HG02610 (cell line): ENCODE results near the gene TMEM222.

Source experiments
- ATAC-seq: cut with Tn5 transposase; IDR thresholded peaks from one replicate; pipeline ENCODE4 v1.9.1; 2021; ENCODE audit warnings: mild to moderate bottlenecking, moderate library complexity; ENCODE audit not compliant: unreplicated experiment

Gene TMEM222

DNA sequence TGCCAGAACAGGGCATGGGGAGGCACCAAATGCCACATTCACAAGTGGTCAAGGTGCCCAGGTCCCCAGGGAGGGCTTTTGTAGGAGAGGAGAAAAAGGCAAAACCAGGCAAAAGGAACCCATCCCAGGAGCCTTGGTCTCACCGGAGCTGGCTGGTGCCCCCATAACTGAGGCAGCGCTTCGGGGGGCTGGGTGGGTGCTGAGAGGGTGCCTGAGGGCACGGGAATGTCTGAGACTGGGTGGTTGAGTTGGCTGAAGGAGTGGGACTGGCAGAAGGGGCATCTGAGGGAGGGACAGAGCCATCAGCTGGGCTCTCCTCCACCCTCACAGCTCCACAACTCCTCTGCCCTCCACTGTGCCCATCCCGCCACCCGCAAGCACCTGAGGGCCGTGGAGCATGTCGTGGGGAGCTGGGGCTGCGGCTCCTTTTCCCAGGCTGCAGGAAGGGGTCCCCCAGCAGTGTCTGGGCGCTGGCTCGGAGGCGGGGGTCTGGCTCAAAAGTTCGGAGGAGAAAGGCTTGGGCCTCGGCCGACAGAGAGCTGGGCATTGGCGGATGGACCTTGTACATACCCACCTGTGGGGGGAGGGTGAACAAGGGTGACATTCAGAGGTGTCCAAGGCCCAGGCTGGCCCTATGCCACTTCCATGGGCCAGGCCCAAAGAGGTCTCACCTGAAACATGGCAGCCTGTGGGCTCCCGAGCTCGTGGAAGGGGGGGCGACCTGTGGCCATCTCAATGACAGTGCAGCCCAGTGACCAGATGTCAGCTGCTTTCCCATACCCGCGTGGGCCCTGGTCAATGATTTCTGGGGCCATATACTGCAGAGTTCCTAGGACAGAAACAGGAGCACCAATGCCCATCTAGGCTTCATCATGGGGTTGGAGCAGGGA is 36.3 kb downstream of the TMEM222 start:
- ATAC-seq: no peak

DNA sequence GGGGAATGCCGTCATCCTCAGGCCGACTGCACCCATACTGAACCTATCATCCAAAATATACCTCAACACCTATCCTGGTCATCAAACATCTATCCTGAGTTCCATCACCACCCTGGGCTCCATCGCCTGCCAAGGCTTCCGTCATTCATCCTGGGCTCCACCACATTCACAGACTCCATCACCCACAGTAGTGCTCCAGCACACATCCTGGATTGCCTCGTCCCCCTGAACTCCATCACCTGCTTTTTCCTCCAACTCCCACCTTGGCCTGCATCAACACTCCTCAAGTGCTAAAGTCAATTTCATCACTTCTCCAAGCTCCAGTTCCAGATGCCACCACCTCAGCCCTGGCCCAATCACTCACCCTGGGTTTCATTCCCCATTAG is 37.0 kb downstream of the TMEM222 start:
- no peak for ATAC-seq

- no peak for ATAC-seq
Observed at GRCh38 chr1:27359822-27360158, 37.8 kb downstream of the TMEM222 start.

DNA sequence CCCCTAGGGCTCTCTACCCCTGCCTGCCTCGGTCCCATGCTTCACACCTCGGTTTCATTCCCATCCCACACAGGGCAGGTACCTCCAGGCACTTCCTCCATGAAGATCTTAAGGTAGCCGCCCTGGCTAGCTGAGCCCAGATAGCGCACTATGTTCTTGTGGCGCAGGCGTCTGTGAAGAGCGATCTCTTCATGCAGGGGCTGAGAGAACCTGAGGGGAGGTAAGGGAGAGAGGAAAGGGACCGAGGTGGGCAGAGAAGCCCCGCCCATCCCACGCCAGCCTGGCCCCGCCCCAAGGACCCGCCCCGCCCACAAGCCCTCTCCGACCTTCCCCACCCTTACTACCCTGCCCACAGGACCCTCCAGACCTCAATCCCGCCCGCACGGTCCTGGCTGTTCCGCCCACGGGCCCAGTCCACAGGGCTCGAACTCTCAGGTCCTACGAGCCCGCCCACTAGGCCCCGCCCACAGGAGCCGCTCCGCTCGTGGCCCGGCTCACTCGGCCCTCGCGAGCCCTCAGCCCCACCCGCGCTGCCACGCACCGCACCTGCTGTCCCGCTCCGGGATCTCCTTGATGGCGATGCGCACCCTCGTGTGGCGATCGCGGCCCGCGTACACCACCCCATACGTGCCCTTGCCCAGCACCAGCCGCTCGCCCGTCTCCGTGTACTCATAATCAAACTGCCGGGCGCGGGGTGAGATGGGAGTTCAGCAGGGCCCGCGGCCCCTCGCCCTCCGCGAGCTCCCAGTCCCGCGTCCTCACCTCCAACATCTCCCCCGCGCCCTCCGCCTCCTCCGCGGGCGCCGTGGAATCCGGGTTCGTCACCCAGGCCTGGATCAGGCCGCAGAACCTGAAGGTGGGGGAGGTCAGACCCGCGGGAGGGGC is 38.4 kb downstream of the TMEM222 start:
- no peak for ATAC-seq

DNA sequence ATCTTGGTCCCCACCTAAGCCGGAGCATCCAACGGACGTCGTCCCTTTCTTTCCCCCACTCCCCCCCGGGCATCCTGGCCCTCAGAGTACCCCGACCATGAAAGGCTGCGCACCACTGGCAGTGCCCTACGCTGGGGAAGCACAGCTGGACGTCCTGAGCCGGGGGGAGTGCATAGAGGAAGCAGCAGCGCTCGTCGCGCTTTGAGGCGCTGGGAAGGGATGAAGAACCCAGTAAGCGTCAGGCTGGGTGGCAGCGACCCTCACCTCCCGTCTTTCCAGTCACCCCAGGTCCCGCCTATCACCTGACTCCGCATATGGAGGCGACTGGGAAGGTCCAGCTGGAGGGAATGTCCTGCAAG is 39.1 kb downstream of the TMEM222 start:
- ATAC-seq: no peak

GRCh38 chr1:27361553-27361952 is 39.6 kb downstream of the TMEM222 start:
- no peak for ATAC-seq

DNA sequence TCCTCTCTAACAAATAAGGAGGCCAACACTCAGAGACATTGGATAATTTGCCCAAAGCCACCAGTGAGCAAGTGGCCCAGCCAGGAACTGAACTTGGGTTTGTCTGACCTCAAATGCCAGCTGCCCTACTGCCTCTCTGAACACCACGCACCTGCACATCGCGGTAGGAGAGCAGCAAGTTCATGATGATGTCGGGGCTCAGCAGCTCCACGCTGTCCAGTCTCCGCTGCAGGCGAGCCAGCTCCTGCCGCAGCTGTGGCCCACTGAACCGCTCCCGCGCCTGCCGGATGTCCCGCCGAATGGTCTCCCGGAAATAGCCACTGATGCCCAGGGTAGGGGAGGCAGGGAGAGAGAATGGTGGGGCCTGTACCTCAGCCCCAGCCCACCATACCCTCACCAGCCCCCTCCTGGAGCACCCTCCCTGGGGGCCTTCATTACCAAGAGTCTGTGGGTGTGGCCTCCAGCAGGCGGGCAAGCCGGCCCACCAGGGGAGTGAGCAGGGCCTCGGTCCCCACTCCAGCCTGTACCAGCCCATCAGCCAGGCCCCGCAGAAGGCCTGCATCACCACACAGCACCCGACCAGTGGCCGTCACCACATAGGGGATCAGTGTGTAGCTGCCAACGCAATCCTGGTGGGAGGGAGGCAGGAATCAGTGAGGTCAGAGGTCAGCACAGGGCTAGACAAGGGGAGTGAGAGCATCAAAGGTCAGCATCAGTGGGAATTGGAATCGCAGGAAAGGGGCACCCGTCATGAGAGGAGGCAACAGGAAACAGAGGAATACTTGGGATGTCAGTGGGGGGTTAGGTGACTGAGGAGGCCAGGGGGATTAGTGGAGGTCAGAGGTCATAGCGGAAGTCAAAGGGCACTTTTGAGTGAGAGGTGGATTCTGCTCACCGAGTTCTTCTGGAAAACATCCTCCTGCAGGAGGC is 42.1 kb downstream of the TMEM222 start:
- ATAC-seq: no peak

- no peak for ATAC-seq
Observed at GRCh38 chr1:27364696-27365371, 42.9 kb downstream of the TMEM222 start.

DNA sequence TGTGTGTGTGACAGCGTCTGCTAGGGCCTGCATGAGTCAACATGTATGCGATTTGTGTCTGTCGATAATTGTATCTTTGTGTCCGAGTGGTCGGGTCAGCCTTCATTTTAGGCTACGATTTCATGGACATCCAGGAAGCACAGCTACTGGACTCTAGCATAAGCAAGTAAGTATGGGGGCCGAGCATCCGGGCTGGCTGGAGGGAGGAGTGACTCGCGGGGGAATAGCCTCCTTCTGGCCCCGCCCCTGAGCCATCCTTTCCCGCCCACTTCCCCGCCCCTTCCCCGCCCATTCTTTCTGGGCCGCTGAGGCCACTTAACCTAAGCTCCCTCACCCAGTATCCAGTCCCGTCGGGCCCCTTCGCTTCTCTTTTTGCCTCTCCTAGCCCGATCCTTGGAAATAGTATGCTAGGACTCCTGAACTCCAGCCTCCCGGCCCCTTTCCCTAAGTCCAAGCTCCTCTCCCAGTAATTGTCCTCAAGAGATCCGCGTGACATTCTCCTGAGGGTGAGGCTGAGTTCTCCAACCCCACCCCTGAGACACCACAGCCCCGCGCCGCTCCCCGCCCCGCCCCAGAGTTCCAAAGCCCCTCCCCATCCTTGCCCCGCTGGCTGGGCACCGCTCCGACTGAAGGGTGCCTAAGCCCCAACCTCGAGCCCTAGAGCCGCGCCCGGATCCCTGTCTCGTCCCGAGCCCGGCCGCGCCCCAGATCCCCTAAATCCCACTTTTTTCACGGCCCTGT is 43.6 kb downstream of the TMEM222 start:
- peak; percentile 40 for ATAC-seq

DNA sequence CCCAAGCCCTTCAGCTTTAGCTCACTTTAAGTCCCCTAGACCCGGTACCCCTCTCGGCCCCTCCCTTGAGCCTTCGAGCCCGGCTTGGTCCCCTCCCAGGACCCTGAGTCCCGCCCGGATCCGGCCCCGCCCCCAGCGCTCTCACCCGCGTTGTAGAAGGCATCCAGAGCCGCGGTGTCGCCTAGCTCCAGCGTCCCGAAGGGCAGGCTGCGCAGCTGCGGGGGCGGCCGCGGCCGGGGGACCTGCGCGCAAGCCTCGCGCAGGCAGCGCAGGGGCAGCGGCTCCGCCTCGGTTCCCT is 44.1 kb downstream of the TMEM222 start:
- no peak for ATAC-seq

GRCh38 chr1:27366411-27367159 is 44.6 kb downstream of the TMEM222 start, which contains the start of gene MAP3K6:
Gene MAP3K6, minus strand, starts transcription at chr1:27366961. Its CDS starts 364 bp downstream, at chr1:27366597.
- ATAC-seq: no peak

DNA sequence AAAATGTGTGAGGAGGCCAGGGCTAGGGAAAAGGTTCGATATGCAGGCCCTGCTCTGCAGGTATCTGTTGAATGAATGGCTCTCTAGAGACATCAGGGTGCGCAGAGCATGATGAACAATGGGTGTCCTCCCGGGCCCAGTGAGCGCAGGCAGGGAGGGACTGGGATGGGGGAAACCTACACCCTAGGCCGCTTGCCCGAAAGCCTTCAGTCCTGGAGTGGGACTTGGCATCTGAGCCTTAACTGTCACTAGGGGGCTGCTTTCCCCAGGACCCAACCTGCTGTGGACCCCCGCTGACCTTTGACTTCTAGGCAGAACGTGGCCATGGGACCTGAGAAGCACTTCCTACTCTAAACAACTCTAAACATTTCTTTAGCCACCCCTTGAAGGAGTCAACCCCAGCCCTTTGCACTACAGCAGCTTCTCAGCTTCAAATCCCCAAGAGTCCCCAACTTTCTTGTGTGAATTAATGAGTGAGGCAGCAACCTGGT is 45.2 kb downstream of the TMEM222 start:
- no peak for ATAC-seq

DNA sequence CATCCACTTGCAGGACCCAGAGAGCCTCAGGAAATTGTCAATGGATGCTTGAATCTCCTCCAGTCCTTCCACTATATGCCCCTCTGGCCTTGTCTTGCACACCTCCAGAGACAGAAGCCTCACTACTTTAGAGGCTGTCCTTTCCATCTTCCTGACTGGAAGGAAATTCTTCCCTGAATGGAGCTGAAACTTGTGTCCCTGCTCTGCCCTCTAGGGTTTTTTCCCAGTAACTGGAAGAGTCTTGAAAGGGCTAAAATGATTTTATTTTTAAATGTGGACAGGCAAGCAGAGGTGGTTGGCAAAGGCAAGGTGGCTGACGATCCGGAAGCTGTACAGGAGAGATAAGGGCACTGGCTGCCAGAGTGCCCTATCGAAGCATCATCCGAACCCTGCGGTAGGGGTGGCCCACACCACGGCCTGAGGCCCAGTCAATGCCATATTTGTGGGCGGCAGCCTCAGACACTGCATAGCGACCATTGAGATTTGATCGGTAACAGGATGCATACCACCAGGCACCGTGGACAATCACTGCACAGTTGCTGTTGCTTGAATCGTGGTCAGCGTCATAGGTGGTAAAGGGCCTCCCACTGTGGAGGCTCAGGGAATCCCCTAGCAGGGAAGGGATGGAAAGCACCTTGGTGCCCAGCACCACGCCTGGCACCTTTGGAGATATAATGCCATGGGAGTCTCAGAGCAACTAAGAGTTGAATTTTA is 47.1 kb downstream of the TMEM222 start:
- ATAC-seq: no peak

DNA sequence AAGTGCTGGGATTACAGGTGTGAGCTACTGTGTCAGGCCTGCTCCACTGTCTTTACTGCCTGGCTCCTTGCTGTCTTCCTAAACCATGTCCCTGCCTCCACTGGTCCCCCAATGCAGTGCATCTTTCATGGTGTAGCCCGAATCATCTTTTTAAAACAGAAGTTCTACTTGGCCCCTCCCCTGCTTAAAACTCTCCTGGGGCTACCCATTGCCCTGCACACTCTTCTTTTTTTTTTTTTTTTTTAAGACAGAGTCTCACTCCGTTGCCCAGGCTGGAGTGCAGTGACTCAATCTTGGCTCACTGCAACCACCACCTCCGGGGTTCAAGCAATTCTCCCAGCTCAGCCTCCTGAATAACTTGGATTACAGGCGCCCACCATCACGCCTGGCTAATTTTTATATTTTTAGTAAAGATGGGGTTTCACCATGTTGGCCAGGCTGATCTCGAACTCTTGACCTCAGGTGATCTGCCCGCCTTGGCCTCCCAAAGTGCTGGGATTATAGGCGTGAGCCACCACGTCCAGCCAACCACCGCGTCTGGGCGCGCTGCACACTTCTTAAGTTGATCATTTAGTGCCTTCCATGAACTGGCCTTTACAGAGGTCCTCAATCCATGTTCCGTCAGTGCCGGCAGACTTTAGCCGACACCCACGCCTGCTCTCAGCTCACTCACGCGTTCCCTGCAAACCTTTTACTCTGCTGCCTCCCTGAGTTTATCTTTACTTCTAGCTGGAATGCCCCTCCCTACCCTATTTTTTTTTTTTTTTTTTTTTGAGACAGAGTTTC is 50.3 kb downstream of the TMEM222 start:
- ATAC-seq: no peak

DNA sequence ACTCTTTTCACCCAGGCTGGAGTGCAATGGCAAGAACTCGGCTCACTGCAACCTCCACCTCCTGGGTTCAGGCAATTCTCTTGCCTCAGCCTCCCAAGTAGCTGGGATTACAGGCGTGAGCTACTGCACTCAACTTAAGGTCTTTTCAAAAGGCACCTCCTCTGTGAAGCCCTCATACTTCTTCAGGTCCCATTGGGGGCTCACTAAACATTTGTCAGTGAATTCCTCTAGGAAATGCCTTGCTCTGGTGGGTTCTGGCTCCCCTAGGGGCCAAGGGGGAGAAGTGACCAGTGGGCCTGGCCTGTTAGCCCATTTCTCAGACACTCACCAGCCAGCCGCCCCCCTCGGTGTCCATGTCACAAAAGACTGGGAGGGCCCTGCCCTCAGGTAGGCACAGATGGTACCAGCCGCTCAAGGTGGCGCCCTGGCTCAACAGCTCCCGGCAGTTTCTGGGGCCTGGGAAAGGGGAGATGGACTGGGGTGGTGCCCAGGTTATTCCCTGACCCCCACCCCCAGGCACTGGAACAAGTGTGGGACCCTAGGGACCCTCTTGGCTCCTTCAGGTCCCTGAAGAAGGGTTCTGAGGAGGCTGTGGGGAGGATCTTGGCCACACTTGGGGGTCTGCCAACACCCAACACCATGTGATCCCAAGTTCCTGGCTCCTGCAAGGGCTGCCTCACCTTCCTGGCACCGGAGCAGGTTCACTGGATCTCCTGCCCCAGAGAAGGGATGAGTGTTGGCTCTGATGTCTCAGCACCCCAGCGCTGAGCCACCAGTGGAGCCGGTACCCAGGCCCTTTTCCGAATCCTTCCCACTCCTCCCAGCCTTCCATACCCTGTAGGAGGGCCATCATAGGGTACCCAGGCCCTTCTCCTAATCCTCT is 51.1 kb downstream of the TMEM222 start:
- ATAC-seq: no peak

GRCh38 chr1:27374362-27375086 is 52.6 kb downstream of the TMEM222 start, which contains the start of gene FCN3:
Gene FCN3, minus strand, starts transcription at chr1:27374824. Its CDS starts 6 bp downstream, at chr1:27374818.
- ATAC-seq: no peak
